B cell (primary cell): ENCODE measurements around the gene ZNF296. TPM values are rescaled to one million over a fixed set of nuclear protein-coding genes. Genes with fewer than 3 reads are reported as not detected.
A peak's percentile ranks its signal among the peaks of the same experiment; 100 is the strongest.

Experiments used
- ATAC-seq: fragments of 200-7000 bp; cut with Tn5 transposase; one replicate; pipeline ENCODE4 v1.10.0; 2021; ENCODE audit warnings: low read depth, mild to moderate bottlenecking, moderate number of reproducible peaks, moderate library complexity
- CTCF ChIA-PET: fragments of 350-600 bp; sonication (Branson Sonifier 250); formaldehyde crosslinking; loops from one replicate; lab custom pipeline; 2021; ENCODE audit warnings: antibody characterized with exemption, inconsistent platforms; lab: Charles Lee
- POLR2A ChIA-PET: fragments of 350-600 bp; sonication (Branson Sonifier 250); formaldehyde crosslinking; loops from one replicate; lab custom pipeline; 2021; ENCODE audit warnings: antibody characterized with exemption; lab: Charles Lee
- DNase-seq: peaks from one replicate; pipeline ENCODE4 v3.0.0; 2013
- H2AFZ ChIP-seq: 2 replicates; pipeline ENCODE4 v1.6.1; 2012; ENCODE audit warnings: mild to moderate bottlenecking, low read depth, low read length; ENCODE audit not compliant: insufficient read depth, poor library complexity, severe bottlenecking
- H3K27ac ChIP-seq, 2 donors: 1 replicate in 1 of 2; 2 replicates in 1 of 2; pipeline ENCODE4 v1.5.1; 2012 to 2013; ENCODE audit warnings: low read length in 2 of 2, mild to moderate bottlenecking in 2 of 2, moderate library complexity in 1 of 2
- H3K27me3 ChIP-seq, 4 experiments: fragments of 200-600 bp in 1 of 4; sonication (generic) in 1 of 4; replicated peaks in 1 of 4; 1 replicate in 2 of 4; 2 replicates in 2 of 4; pipeline versions ENCODE4 v1.6.1 to v1.7.0; 2013 to 2016; ENCODE audit warnings: low read length in 3 of 4, mild to moderate bottlenecking in 2 of 4, mixed read lengths in 1 of 4, moderate library complexity in 1 of 4; ENCODE audit not compliant: insufficient read depth in 4 of 4, control insufficient read depth in 3 of 4; ENCODE audit errors: control extremely low read depth in 1 of 4
- H3K36me3 ChIP-seq, 2 experiments: replicated peaks in 1 of 2; 1 replicate in 1 of 2; 2 replicates in 1 of 2; pipeline versions ENCODE4 v1.6.1 to v1.7.1; 2013; ENCODE audit warnings: low read length in 1 of 2; ENCODE audit not compliant: insufficient read depth in 2 of 2, control insufficient read depth in 1 of 2; ENCODE audit errors: control extremely low read depth in 1 of 2, extremely low read depth in 1 of 2
- H3K4me1 ChIP-seq, 2 donors: fragments of 200-600 bp in 1 of 2; sonication (generic) in 1 of 2; 1 replicate in 1 of 2; 2 replicates in 1 of 2; pipeline versions ENCODE4 v1.5.1 to v1.6.1; 2013 to 2017; ENCODE audit warnings: low read length in 2 of 2; ENCODE audit not compliant: control insufficient read depth in 2 of 2, insufficient read depth in 2 of 2
- H3K4me2 ChIP-seq: replicated peaks from 2 replicates; pipeline ENCODE3; 2012; ENCODE audit warnings: mild to moderate bottlenecking, low read depth, low read length; ENCODE audit not compliant: poor library complexity, severe bottlenecking
- H3K4me3 ChIP-seq, 5 experiments: fragments of 200-600 bp in 1 of 5; sonication (generic) in 1 of 5; 1 replicate in 3 of 5; 2 replicates in 2 of 5; pipeline versions ENCODE4 v1.5.1 to v1.7.0; 2011 to 2016; ENCODE audit warnings: low read length in 4 of 5, mild to moderate bottlenecking in 4 of 5, low read depth in 2 of 5, control low read depth in 1 of 5, moderate library complexity in 1 of 5; ENCODE audit not compliant: insufficient read depth in 1 of 5; ENCODE audit errors: control extremely low read depth in 1 of 5, extremely low read depth in 1 of 5
- H3K79me2 ChIP-seq: fragments of 200-600 bp; sonication (generic); one replicate; pipeline ENCODE4 v1.6.0; 2016; ENCODE audit warnings: low read length; ENCODE audit not compliant: control insufficient read depth, insufficient read depth
- H3K9ac ChIP-seq: fragments of 200-600 bp; sonication (generic); 2 replicates; pipeline ENCODE4 v1.6.1; 2017; ENCODE audit warnings: mild to moderate bottlenecking, low read length, moderate library complexity
- H3K9me3 ChIP-seq, 3 donors: one replicate each; pipeline versions ENCODE4 v1.6.1 to v1.7.1; 2013; ENCODE audit warnings: low read length in 2 of 3; ENCODE audit not compliant: control insufficient read depth in 2 of 3, insufficient read depth in 1 of 3; ENCODE audit errors: control extremely low read depth in 1 of 3
- H4K20me1 ChIP-seq: 2 replicates; pipeline ENCODE4 v1.6.0; 2012; ENCODE audit warnings: mild to moderate bottlenecking, low read length; ENCODE audit not compliant: insufficient read depth, control insufficient read depth, poor library complexity, severe bottlenecking
- H3K27ac Mint-ChIP-seq: one replicate; pipeline ENCODE4 v1.8.0; 2021; ENCODE audit warnings: mixed read lengths
- H3K27me3 Mint-ChIP-seq: one replicate; pipeline ENCODE4 v1.8.0; 2021; ENCODE audit warnings: mixed read lengths
- H3K4me1 Mint-ChIP-seq: one replicate; pipeline ENCODE4 v1.8.0; 2021; ENCODE audit warnings: mixed read lengths
- H3K4me3 Mint-ChIP-seq: one replicate; pipeline ENCODE4 v1.8.0; 2021; ENCODE audit warnings: mixed read lengths
- H3K9me3 Mint-ChIP-seq: one replicate; pipeline ENCODE4 v1.8.0; 2022; ENCODE audit warnings: mixed read lengths; ENCODE audit not compliant: insufficient read depth
- EZH2 ChIP-seq: IDR thresholded peaks from 2 replicates; pipeline ENCODE4 v1.6.1; 2012; ENCODE audit warnings: borderline replicate concordance, low read depth, mild to moderate bottlenecking, moderate library complexity, low read length; ENCODE audit not compliant: insufficient read depth, poor library complexity, severe bottlenecking
- WGBS: methylation state at CpG from one replicate; pipeline ENCODE4 v1.1.5; 2013; ENCODE audit warnings: missing lambda C conversion rate; ENCODE audit not compliant: insufficient coverage; 5-methylcytosine and 5-hydroxymethylcytosine counted together
- intact Hi-C: fragments of 100-400 bp; cut with micrococcal nuclease; formaldehyde crosslinking; loops from one replicate; pipeline ENCODE4 v1.10.0; 2022
- polyA plus RNA-seq: library from polyadenylated mRNA; depleted of rRNA; stranded (reverse); fragments of >200 nt; gene quantifications from 2 replicates; pipeline ENCODE4 v1.2.3, GENCODE V29; 2012
- total RNA-seq, 2 donors: library from RNA; stranded (reverse); fragments of 120-200 nt in 1 of 2; gene quantifications; 1 replicate in 1 of 2; 2 replicates in 1 of 2; pipeline versions ENCODE4 v1.2.3 to v1.2.4, GENCODE V29; 2013 to 2022
- TF ChIP-seq, protein P1 (sequence below): fragments of 200-600 bp; IDR thresholded peaks from one replicate; pipeline ENCODE4 v1.8.0; 2022; ENCODE audit warnings: antibody characterized with exemption, mild to moderate bottlenecking

ZNF296 gene
- total and polyA plus RNA-seq, 2 donors (not counting 1 experiment from before 2014, with no cell fraction given), result 21.9 to 30.2 TPM

GRCh38 chr19:45082170-45082569, 5.9 kb upstream of the ZNF296 start:
- Histone ChIP-seq H3K4me3 (no peak overlapping the region), H3K4me1 (peaks cover 25 to 32% of the 10 kb centered on the region in 2 donors), H3K27me3 (no peaks in the 10 kb centered on the region), H3K27ac (no peak overlapping the region), H3K36me3 (peaks cover 2 to 17% of the 10 kb centered on the region in 2 experiments), H4K20me1 (peaks cover 12% of the 10 kb centered on the region), H3K9me3 (no peaks in the 10 kb centered on the region), H3K4me2 (no peak overlapping the region), H3K79me2 (peaks cover 83% of the 10 kb centered on the region), H2AFZ (no peak overlapping the region), H3K9ac (no peak overlapping the region)
- intact Hi-C loops, result no loop called here
- Mint-ChIP-seq H3K4me1 (peaks cover 42% of the 10 kb centered on the region), H3K27me3 (no peaks in the 10 kb centered on the region), H3K27ac (no peak overlapping the region), H3K4me3 (peak overlapping the region; percentile 8), H3K9me3 (no peaks in the 10 kb centered on the region)
- ChIA-PET CTCF (no interaction called here), POLR2A (no interaction called here)
- 95% methylated on average over 4 of the region's 5 CpGs for WGBS
- TF ChIP-seq EZH2, result no peak
- TF ChIP-seq, protein P1, sequence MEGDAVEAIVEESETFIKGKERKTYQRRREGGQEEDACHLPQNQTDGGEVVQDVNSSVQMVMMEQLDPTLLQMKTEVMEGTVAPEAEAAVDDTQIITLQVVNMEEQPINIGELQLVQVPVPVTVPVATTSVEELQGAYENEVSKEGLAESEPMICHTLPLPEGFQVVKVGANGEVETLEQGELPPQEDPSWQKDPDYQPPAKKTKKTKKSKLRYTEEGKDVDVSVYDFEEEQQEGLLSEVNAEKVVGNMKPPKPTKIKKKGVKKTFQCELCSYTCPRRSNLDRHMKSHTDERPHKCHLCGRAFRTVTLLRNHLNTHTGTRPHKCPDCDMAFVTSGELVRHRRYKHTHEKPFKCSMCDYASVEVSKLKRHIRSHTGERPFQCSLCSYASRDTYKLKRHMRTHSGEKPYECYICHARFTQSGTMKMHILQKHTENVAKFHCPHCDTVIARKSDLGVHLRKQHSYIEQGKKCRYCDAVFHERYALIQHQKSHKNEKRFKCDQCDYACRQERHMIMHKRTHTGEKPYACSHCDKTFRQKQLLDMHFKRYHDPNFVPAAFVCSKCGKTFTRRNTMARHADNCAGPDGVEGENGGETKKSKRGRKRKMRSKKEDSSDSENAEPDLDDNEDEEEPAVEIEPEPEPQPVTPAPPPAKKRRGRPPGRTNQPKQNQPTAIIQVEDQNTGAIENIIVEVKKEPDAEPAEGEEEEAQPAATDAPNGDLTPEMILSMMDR, result no peak
- no peak for DNase-seq
- ATAC-seq, result no peak

DNA sequence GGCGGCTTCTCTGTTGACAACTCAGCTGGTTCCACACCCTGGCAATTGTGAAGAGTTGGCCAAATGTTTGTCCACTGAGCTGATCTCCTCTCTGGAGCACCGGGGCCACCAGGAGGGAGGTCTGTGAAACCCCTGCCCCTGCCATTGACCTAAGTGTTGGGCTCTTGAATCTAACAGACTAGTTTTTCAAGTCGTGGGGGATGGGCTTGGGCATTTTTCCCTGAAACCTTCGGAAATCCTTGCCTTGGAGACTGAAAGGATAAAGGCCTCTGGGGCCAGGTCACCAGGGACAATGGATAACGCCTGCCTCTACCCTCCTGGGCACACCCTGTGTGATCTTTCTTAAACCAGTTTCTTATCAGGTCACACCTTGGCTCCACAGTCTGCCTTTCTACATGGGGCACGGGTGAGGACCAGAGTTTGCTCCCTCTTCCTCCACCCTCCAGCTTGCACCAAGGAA, 3.7 kb upstream of the ZNF296 start:
- Histone ChIP-seq H2AFZ (peak overlapping the region; percentile 95), H3K4me2 (peak overlapping the region; percentile 92), H3K9me3 (no peaks in the 10 kb centered on the region), H3K27me3 (no peaks in the 10 kb centered on the region), H4K20me1 (peaks cover 25% of the 10 kb centered on the region), H3K79me2 (peaks cover 84% of the 10 kb centered on the region), H3K27ac (peak overlapping the region; percentile 62 to 92), H3K4me3 (peak overlapping the region; percentile 71 to 98 (median 77)), H3K36me3 (peaks cover 0 to 18% of the 10 kb centered on the region in 2 experiments), H3K9ac (peak overlapping the region; percentile 92), H3K4me1 (peaks cover 33 to 42% of the 10 kb centered on the region in 2 donors)
- Mint-ChIP-seq H3K4me1 (peaks cover 47% of the 10 kb centered on the region), H3K27me3 (no peaks in the 10 kb centered on the region), H3K4me3 (peak overlapping the region; percentile 98), H3K9me3 (no peaks in the 10 kb centered on the region), H3K27ac (peak overlapping the region; percentile 94)
- WGBS, result 16% methylated on average over 6 of the region's 6 CpGs
- no peak for DNase-seq
- CTCF ChIA-PET, result interaction anchor here (0.7 to 2.4 kb wide), 8 partner anchors 12 to 125 kb away, joined by 3 to 8 read pairs (median 4); partner anchors contain the start of gene PPP1R37
- POLR2A ChIA-PET, result interaction anchor here (0.9 to 4.1 kb wide), 3 partner anchors 12 to 78 kb away, joined by 3 to 28 read pairs (median 10); partner anchors contain the start of gene PPP1R37
- intact Hi-C loops, result loop anchor here (1.0 to 5.0 kb wide), 4 partner anchors 11 to 328 kb away; partner anchors contain the start of gene CLASRP
- no peak for TF ChIP-seq EZH2
- TF ChIP-seq, protein P1, result no peak
- no peak for ATAC-seq
